Erythroblast (primary cell): ENCODE measurements around the gene OOSP1.

Experiments
- GATA1 ChIP-seq: IDR thresholded peaks from 2 replicates; pipeline ENCODE4 v1.6.1; 2011; ENCODE audit warnings: low read depth, mild to moderate bottlenecking, control low read depth, low read length, moderate library complexity
- POLR2A ChIP-seq: IDR thresholded peaks from 2 replicates; pipeline ENCODE4 v1.6.1; 2011; ENCODE audit warnings: mild to moderate bottlenecking, low read length

DNA sequence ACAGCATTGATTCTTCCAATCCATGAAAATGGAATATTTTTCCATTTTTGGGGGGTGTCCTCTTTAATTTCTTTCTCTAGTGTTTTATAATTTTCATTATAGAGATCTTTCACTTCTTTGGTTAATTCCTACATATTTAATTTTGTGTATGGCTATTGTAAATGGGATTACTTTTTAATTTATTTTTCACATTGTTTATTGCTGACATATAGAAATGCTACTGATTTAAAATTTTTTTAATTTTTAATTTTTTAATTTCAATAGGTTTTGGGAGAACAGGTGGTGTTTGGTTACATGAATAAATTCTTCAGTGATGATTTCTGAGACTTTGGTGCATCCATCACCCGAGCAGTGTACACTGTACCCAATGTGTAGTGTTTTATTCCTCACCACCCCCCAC lies 52.2 kb downstream of the OOSP1 start:
- TF ChIP-seq POLR2A, result no peak
- no peak for TF ChIP-seq GATA1
